ENCODE results near the gene TNFAIP6.
"Not testable (repeated sequence)": the region's sequence is repeated elsewhere in the genome, so short reads cannot be mapped to it uniquely, and the experiment has no call there.

The TNFAIP6 gene

DNA sequence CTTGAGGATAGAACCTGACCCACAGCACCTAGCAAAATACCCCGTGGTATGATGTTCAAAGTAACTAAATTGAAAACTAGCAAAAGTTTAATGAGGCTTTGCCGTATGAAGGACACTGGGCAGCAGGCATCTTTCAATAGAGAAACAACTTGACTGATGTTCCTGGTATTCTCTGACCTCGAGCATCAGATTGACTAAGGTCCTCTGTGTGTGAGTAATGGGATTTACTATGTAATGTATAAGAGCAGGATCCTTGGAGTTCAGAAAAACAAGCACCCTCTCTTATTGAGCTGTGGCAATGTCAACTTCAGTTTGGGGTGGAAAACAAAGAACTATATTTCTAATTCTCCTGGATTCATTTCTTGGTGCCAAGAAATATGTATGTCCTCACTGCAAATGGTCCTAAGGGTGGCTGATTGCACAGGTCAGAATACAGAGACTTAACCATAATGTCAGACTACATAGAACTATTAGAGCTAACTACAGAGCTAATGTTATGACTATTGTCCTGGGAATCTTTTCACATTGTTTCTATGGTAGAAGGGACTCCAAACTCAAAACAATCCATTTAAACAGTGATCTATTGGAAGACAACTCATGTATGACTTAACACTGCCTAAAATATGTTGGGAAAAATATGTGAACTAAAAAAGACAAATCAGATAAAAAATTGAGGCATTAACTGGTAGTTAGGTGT lies 4.4 kb downstream of the TNFAIP6 start:
- DNase-seq: no peak

DNA sequence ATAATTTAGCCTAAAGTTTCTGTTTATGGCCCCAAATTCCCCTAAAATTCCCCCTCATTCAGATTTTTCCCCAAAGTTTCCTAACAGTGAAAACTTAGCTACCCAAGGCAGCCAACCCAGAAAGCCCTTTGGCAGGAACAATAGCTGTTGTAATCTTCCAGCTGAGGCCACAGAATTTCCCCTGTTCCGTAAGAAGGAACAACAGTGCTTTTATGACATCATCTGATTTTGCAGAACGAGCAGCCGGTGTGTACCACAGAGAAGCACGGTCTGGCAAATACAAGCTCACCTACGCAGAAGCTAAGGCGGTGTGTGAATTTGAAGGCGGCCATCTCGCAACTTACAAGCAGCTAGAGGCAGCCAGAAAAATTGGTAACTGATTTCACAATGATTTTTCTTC lies 6.3 kb downstream of the TNFAIP6 start:
- no peak for DNase-seq

DNA sequence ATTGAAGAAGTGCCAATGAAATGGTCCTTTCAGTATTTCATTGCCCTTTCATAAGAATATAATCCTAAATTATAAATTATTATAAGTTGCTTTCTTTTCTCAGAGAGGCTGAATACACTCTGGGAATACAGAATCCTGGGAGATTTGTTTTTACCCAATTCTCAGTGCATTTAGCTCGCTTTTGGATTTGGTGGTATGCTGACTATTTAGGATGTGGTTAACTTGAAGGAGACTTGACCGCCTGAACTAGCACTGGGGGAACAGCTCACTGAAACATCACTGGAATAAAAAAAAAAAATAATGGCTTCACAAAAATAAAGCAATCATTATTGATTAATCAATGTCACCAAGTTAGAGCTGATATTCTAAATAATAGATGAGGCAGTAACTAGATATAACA lies 10.2 kb downstream of the TNFAIP6 start:
- no peak for DNase-seq

DNA sequence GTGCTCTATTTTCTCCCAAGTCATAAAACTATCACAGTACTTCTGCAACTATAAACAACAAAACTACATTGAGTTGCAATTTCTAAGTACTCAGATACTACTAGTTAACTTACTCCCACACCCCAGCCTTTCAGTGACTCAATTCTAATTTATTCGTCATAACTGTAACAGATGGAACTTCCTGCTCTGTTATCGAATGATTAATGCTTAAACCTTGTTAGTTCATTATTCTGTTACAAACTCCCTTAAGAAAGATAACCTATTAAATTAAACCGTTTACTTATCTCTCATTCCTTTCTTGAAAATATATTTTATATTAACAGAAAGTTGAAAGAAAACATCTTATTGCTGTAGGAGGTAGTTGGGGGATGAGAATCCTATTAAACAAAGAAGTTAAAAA lies 17.0 kb downstream of the TNFAIP6 start:
- no peak for DNase-seq

DNA sequence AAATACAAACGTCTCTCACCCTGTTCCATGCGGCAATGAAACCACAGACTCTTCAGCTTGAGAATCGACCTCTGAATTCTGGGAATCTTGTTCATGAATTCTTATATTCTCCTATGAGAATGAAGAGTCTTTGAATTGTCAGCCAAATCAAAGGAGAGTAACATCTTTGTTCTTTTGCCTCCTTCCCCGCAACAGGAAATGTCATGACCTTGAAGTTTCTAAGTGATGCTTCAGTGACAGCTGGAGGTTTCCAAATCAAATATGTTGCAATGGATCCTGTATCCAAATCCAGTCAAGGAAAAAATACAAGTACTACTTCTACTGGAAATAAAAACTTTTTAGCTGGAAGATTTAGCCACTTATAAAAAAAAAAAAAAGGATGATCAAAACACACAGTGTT lies 21.8 kb downstream of the TNFAIP6 start:
- DNase-seq: no peak

DNA sequence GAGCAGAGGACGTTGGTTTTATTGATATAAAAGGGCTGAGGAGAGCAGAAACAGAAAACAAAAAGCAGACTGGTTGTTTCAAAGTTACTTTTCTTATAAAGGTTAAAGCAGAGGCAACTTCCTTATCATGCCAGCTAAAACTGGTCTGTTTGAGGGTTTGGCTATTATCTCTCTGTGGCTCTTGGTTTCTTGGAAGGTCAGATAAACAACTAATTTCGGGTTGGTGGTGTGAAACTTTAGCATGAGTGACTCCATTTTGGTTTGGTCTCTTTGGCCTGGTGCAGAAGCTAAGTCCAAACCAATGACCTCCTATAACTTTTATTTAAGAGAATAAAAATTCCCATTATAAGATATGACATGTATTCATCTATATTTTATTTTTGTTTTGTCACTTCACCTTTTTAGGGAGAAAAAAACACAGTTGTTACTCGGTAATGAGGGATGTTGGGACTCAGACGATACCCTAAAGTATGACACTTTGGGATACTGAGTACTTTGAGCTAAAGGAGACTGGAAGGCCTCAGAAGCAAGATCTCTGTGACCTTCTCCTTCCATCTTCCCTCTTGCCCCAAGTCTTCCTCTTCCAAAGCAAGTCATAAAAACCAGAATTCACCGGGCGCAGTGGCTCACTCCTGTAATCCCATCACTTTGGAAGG lies 23.3 kb downstream of the TNFAIP6 start:
- no peak for DNase-seq

DNA sequence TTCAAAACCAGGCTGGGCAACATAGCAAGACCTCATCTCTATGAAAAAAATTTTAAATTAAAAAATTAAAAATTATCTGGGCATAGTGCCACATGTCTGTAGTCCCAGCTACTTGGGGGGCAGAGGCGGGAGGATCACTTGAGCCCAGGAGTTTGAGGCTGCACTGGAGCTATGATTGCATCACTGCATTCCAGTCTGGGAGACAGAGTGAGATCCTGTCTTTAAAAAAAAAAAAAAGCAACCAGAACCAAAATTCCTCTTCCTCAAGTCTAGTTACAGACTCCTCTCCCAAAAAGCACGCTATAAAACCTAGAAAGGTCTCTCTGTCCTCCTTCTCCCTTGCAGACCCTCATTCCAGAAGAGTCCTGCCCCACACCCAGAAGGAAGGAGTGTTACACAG lies 23.9 kb downstream of the TNFAIP6 start:
- DNase-seq: peak; percentile 62

DNA sequence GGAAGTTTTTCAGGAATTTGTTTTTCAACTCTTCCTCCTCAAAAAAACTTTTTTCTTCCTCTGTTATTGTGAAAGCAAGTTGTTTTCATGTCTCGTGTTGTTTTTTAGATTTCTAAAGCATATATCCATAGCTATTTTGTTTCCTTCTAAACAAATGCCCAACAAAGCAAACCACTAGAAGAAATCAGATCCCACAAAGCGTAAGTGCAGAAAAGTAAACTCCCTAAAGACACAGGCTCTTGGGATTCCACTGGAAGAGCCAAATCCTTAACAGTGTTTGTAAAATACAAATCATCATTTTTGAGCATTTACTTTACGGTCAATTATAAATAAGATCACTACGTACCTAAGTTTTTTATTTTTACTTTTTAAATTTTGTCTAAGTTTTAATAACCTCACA lies 30.6 kb downstream of the TNFAIP6 start:
- DNase-seq: no peak

DNA sequence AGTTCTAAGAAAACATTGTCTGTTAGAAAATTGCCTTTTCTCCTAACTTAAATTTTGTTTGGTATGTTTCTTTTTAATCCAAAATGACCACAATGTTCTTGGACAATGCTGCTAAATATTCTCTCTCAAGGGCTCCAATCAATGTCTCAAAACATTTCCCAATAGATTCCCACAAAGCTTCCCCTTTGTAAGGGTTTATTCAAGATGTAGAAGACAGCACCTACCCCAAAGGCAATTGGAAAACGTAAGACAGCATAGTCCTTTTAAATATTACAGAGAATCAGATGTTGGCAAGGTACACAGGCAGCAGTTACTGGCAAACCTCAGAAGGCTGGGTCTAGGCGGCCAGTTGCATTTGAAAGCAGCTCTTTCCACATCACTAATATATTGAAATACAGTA lies 34.0 kb downstream of the TNFAIP6 start:
- DNase-seq: no peak

DNA sequence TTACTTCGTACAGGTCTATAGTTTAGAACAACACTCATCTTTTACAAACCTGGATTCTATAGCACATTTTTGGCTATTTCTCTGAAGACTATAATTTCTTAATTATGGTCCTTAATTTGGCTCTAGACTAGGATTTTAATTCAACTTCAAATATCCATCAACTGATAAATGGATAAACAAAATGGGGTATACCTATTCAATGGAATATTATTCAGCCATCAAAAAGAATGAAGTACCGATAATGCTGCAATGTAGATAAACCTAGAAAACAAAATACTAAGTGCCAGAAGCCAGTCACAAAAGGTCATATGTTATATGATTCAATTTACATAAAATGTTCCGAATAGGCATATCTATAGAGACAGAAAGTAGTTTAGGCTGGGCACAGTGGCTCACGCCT lies 37.1 kb downstream of the TNFAIP6 start:
- no peak for DNase-seq

DNA sequence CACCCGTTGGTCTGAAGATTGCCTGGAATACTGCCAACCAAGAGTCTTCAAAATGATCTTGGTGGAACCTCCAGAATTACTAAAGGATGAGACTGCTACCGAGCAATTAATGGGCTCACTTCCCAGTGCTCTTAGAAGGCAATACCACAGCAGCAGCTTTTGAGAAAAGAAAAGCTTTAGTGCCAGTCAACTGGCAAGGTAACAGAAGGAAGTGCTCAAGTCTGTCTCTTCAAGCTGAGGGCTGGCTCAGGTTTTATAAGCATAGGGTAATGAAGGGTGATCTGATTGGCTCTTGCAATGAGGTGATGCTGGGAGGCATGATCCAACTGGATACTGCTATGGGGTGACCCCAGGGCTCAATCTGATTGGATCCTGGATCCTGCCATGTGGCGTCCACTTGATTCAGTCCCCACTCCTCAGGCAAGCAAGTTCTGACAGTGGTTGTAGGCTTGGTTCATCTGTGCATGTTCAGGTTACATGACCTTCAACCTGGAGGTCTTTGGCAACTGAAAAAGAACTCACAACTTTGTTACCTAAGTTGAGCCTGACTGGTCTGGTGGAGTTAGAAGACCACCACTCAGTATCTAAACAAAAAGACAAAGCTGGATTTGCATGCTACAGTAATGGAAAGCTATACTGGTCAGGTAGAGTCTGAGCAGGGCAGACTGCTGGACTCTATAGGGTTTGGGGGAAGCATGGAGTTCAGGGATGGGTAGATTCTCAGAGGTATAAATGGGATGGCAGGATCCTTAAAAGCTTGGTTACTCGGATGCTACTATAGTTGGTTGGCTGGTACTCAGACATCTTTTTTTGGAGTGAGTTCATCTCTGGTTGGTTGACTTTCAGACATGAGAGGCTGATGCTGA lies 38.4 kb downstream of the TNFAIP6 start:
- DNase-seq: no peak

DNA sequence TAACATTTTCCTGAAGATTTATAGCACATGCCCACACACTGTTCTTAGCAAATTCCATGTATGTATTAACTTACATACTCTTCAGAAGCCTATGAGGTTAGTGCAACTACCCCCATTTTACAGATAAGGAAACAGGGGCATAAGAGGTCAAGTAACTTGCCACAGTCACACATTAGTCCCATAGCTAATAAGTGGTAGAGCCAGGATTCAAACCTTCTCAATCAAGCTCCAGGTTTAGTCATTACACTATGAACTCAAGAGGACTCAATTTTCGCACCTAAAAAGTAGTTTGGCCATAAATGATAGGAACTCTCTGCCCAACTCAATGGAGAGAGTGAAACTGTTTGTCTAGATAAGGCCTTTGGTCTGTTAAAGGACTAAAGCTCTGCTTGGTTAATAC lies 42.6 kb downstream of the TNFAIP6 start:
- DNase-seq: no peak

DNA sequence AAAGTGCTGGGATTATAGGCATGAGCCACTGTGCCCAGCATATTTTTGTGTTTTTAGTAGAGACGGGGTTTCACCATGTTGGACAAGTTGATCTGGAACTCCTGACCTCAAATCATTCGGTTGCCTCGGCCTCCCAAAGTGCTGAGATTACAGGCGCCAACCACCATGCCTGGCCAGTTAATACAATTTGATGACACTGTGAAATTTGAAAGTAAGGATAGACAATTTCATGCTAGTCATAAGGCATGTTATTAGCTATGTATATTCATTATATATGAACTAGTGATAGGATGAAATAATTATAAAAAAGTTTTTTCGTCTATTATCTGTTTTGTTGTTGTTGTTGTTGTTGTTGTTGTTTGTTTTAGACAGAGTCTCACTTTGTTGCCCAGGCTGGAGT lies 43.8 kb downstream of the TNFAIP6 start:
- DNase-seq: no peak

DNA sequence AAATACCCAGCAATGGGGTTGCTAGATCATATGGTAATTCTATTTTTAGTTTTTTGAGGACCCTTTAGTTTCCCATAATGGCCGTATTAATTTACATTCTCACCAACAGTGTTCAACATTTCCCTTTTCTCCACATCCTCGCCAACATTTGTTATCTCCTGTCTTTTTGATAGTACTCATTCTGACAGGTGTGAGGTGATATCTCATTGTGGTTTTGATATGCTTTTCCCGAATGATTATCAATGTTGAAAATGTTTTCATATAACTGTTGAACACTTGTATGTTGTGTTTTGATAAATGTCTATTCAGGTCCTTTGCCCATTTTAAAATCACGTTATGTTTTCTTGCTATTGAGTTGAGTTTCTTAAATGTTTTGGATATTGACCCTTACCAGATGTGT lies 46.5 kb downstream of the TNFAIP6 start:
- no peak for DNase-seq

DNA sequence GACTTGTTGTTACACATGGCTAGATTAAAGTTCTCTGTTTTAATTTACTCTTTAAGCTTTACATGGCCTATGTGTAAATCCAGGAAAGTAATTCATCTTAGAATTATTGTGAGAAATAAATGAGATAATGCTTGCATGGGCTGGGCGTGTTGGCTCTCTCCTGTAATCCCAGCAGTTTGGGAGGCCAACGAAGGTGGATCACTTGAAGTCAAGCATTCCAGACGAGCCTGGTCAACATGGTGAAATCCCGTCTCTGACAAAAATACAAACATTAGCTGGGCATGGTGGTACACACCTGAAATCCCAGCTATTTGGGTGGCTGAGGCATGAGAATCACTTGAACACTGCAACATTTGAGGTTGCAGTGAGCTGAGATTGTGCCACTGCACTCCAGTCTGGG lies 48.0 kb downstream of the TNFAIP6 start:
- no peak for DNase-seq

DNA sequence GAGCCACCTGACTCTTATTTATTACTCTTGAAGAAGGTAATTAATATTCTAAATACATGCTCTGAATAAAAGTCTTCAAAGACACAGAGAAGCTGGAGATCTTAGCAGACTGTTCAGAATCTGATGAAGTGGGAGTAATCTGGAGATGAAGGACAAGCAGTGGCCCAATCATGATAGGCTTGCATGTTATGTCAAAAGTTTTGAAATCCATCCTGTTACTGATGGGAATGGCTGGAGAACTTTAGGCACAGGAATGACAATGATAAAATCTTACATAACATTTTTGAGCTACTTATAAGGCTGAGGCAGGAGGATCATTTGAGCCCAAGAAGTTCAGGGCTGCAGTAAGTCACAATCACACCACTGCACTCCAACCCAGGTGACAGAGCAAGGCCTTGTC lies 49.9 kb downstream of the TNFAIP6 start:
- no peak for DNase-seq

DNA sequence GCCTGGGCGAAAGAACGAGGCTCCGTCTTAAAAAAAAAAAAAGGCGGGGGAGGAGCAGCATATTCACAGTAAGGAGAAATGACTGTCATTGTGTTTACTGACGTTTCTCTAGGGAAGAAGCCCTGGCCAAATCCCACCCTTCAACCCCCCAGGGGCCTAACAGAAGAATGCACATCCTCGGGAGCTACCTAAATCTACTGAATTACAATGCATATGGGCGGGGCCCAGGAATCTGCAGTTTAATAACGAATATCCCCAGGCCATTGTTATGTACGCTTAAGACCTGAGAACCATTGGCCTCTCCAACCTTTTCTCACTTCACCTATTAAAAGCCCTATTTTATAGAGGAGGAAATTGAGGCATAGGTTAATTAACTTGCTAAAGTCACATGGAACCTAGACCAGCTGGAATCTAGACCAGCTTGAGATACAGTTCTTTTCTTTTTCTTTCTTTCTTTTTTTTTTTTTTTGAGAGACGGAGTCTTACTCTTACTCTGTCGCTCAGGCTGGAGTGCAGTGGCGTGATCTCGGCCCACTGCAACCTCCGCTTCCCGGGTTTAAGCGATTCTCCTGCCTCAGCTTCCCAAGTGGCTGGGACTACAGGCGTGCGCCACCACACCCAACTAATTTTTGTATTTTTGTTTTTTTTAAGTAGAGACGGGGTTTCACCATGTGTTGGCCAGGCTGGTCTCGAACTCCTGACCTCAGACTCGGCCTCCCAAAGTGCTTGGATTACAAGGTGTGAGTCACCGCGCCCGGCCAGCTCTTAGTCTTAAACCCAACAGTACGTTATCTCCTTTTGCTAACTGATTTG lies 51.6 kb downstream of the TNFAIP6 start:
- DNase-seq: no peak

DNA sequence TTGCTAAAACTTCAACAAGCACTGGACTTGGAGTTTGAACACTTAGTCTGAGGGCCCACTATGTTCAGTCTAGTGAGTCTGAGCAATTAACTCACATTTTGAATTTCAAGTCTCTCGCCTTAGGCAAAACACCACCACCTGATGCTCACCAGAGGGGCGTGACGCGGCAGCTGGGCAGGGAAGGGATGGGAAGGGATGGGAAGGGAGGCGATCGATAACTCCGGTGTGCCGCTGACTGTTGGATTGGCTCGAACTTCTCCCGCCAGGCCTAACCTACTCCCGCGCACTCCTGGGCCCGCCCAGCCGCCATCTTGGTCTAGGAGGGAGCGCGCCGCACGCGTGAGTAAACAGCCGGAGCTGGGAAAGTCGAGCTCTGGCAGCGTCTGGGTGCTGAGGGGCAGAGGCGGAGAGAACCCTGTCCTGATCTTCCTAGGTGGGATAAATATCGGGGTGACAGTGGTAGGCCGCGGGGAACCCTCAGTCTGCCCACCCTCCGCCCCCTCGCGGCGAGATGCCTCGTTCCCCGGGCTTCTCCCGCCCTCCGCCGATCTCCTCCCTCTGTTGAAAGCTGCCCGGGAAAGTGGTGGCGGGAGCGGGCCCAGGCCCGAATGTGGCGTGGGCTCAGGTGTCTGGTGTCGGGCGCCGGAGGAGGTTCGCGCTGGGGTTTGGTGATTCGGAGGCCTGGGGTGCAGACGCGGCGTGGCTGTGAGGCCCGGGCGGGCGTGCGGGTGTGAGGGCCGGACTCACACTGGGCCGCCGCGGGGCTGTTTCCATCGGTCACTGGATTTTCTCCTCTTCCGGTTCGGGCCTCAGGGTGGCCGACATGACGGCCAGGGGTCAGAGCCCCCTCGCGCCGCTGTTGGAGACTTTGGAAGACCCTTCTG lies 52.5 kb downstream of the TNFAIP6 start, which contains the start of gene RIF1:
Gene RIF1 (plus strand): TSS at position 302 of the 884 bp plus-strand sequence. CDS start 522 bp downstream, at position 824.
- peak; percentile 98 for DNase-seq

DNA sequence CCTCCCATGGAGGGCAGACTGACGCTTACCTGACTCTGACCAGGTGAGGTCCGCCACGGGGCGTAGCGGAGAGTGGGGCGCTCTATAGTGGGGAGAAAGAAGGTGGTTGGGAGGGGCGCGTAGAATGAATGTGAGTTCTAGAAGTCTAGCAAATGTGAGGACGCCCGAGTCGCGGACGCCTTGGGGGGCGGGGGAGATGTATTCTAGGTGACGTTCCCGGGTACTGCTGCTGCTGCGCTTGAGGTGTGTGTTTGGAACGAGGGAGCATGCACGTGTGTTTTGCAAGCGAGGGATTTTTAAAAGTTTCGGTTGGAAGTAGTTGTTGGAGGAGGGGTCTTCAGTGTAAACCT lies 53.1 kb downstream of the TNFAIP6 start:
- DNase-seq: peak; percentile 68

DNA sequence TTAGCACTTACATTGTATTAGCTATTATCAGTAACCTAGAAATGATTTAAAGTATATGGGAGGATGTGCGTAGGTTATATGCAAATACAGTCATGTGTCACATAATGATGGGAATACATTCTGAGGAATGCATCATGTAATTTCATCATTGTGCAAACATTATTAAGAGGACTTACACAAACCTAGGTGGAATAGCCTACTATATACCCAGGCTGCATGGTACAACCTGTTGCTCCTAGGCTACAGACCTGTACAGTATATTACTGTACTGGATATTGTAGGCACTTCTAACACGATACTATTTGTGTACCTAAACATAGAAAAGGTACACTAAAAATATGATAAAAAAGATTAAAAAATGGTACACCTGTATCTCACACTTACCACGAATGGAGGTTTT lies 60.3 kb downstream of the TNFAIP6 start:
- no peak for DNase-seq

DNA sequence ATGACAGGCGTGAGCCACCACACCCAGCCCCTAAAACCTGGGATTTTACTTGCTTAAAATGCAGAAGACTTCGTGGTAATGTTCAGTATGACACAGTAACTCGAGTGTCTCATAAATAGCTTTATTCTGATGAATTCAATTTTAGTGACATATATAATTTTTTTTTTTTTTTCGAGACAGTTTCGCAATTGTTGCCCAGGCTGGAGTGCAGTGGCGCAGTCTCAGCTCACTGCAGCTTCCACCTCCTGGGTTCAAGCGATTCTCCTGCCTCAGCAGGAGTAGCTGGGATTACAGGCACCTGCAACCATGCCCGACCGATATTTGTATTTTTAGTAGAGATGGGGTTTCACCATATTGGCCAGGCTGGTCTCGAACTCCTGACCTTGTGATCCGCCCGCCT lies 64.3 kb downstream of the TNFAIP6 start:
- DNase-seq: not testable (repeated sequence)

DNA sequence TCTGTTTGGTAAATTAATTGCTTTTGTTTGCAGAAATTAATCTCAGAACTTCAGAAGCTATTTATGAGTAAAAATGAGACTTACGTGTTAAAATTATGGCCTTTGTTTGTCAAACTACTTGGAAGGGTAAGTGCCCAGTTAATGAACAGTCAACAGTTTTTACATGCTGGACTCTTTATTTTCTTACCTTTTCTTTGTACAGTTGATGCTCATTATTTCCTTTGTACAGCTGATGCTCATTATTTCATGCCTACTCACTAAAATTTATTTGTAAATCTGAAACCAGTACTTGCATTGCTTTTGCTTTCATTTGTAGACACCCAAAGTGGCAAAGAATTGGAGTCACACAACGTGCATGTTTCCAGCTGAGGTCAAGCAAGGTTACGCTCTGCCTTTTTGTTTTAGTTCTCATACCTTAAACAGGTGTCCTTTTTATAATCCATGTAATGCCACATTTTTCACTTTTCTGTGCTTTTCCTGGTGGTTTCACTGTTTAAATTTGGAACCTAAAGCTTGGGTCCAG lies 65.6 kb downstream of the TNFAIP6 start:
- DNase-seq: no peak

Data from islet precursor cell (in vitro differentiated cells).